Right kidney (tissue), 1 donor: ENCODE data around the gene ZRANB1.

Experiments
- DNase-seq: peaks from one replicate; pipeline ENCODE4 v3.0.0-alpha.2; 2016

ZRANB1 gene

DNA sequence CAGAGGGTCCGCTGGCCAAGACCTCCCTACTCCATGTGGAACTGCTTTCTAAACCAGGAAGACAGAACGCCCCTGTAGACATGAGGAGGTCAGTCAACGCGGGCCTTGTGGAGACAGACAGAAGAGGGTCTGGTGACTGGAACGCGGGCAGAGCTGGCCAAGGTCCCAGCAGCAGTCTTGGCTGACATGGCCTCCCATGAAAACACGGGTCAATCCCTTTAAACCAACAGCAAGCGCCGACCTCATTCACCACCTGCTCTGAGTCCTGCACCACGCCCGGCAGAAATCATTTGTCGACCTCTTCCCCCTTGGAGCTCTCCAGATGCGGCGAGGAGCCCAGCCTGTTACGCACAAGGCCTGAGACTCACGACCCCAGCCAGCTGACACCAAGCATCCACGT is 78.5 kb downstream of the ZRANB1 start:
- no peak for DNase-seq

DNA sequence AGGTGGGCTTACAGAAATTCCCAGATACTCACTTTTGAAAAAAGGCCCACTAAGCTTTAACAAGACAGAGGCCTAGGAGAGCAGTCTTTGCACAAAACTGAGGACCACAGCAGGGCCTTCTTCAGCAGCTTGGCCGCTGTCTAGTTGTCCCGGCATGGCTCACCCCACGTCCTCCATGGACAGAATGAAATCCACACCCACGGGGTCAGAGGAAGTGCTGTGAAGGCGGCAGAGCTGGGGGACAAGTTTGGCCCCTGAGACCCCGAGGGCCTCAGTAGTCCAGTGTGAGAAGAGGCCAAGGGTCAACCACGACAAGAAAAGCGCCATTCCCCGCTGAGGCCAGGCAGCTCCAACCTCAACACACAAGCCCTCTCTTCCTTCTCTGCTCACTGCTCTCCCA is 78.9 kb downstream of the ZRANB1 start:
- DNase-seq: no peak

DNA sequence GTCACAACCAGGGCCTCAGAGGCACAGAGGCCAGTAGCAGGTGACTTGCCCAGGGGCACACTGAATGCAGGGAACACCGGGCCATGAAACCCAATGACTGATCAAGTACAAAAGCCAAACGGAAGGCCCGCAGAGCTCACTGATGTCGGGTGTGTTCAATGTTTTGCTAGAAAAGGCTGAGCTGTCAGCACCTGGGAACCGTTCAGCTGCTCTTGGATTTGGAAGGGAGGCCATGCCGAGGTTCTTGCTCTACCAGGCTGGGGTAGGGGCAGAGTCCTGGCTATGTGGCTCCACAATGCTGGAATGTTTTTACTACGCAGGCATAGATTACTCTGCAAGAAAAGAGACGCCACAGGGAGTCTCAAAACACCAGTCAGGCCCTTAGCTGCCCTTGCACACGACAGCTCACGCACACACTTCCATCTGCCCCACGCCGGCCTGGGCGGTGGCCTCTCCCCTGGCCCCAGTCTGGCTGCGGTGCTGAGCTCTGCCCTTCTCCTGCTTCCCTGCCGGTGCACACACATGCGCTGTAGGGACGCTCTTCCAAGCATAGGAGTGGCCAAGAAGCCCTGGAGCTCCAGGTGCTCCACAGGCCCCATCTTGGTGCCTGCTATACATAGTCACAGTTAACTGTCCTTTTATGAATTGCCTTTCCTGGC is 79.9 kb downstream of the ZRANB1 start:
- DNase-seq: no peak

- DNase-seq: no peak
Observed at GRCh38 chr10:125022671-125023070, 80.7 kb downstream of the ZRANB1 start.

DNA sequence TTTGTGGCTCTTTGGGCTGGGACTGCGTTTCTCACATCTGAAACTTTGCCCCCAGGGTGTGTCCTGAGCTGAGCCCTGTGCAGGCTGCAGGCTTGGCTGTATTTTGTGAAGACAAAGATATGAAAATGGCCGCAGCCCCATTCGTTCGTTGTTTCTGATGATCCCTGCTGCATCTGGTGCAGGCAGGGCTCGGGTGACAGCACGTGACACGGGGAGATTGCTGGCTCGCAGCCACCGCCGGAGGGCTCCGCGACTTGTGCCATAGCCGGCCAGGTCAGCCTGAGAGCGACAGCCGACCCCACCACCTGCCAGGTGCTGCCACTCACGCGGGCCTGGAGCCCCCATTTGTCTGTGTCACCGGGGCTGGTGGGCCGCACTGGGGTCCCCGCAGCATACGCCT is 81.3 kb downstream of the ZRANB1 start:
- DNase-seq: peak; percentile 51

DNA sequence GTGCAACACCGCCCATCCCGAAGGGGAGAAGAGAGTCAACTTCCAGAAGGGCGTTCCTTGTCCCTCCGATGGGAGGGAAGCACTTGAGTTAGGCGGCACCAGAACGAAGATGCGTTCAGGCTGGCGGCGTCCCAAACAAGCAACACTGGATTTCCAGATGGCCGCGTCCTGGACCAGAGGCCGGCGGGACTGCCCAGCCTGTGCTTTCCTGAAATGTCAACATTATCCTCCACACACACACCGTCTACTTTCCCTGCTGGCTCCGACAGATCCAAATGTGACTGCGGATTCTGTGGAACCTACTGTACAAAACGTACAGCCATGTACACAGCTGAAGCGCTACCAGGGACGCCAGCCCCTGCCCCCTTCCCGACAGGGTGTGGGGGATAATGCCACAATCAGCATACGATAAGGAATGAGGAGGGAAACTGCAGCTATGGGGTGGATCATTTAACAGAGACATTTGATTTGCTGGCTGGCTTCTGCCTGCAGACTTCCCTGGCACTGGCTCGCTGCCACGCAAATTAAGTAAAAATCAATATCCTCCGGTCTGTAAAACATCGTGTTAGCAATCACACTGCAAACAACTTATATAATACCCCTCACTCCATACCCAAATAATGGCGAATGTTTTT is 82.1 kb downstream of the ZRANB1 start:
- DNase-seq: no peak

DNA sequence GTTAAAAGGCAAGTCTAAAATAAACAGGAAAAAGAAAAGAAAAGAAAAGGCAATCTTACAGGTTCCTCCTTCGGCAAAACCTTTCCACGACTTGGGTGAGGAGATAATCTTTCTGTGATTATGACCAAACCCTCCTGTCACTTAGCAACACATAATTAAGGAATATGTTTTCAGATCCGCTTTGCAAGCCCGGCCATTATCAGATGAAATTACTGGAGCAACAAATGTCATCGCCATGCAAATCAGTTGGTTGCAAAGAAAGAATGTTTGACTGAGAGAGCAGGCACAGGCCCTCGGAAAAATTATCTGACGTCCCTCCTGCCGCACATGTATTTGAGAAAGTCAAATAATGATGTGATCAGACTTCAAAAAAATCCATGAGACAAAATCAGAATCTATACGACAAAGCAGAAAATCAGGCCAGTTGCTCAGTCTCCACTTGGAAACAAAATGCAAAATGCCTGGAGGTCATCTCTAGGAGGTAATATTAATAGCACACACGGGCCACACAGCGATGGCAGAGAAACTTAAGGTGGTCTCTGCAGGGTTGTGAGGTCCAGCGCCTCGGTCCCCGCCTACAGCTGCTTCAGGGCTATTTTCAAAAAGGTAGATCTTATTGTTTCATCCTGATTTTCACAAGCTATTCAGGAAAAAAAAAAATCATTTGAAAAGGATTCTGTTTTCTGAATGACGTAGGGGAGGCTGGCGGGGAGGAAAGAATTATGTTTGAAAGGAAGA is 82.7 kb downstream of the ZRANB1 start:
- no peak for DNase-seq

GRCh38 chr10:125025341-125025740 is 83.4 kb downstream of the ZRANB1 start:
- no peak for DNase-seq

- DNase-seq: no peak
Observed at GRCh38 chr10:125026036-125026931, 84.4 kb downstream of the ZRANB1 start.

GRCh38 chr10:125026974-125027735 is 85.2 kb downstream of the ZRANB1 start:
- no peak for DNase-seq

DNA sequence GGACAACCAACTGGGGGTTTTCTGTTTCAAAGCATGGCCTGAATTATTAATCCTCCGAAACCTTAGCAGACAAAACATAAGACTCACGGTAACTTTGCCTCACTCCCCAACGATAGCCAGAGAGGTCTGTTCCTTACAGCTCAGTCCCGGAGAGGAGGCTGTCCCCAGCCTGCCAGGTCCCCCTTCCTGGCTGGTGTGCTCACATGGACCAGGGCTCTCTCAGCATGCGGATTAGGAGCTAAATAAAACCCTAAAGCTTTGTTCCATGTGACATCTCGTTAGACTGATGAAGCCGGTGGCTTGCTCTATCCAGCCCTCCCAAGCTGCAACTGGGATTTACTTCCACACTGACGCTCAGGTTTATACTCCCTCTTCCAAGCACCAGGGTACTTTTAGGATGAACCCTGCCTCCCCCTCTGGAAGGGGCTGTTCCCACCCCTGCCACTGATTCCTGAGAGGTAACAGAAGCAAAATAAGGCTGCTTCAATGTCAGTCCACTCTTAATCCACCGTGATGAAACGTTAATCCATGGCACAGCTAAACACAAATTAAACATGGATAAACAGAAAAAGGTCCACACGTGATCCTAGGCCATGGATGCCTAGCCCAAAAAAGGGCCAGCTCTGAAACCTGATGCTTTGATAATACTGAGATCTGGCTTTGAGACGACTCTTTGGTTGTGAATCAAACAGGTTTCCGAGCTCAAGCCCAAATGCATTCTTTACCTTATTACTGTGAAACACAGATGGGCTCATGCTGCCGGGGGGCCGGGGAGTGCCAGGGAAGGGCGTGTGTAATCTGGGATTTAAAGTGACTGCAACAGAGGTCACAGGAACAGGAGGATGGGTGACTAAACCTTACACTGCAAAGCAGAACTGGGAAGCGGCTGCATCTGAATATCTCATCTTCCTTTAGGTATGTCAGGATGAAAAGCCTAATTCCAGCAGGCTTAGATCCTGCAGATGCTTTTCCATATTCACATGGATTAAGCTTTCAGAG is 86.2 kb downstream of the ZRANB1 start:
- no peak for DNase-seq

DNA sequence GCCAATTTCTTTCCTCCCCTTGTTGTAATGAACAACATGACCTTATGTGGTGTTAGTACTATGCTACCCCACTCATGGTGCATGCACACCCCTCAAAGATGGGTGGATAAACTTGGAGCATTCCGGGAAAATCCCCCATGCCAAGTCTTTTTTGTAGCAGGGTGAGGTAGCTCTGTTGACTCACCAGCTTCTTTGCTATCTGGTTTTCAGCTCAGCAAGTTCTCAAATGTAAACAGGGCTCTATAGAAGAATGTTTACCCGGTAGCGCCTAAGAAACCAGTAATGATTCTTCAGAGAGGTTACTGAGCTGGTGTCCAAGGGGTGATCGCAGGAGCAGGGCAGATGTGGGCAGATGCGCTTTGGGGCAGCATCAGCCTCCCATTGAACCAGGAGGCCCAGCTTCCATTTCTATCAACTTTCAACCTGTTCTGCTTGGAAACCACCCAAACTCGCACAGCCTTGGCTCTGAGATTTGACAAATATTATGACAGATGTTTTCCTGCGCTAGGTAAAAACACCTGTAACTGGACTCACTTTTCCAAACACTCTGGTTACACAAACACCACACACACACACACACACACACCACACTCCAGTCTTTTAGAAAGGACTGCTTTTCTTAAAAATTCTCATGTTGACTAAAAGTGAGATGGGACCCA is 87.8 kb downstream of the ZRANB1 start:
- no peak for DNase-seq

DNA sequence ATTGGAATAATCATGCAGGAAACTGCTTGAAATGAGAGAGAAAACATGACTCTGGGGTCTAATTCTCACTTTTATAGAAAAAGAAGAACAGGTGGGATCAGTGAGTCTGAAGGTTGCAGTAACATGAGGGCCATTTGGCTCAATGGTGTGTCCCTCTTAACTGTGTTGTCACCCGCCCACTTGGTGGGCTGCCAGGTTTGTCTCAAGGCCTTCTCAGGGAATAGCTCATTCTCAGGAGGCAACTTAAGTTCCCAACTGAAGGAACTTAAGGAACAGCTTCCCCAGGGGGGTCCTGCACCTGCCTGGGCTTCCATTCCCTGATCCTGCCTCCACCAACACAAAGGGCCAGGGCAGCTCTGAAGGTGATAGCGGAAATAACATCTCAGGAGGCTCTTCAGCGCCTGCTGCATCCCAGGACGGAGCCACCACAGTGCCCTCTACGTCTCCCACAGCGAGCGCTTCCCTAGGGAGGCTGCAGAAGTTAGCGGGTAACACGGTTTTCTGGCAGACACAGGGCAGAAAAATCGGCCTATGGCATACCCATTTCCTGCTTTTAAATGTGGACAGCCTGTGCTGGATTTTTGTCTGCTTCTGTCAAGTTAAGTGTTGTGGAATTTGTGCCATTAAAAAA is 88.8 kb downstream of the ZRANB1 start:
- no peak for DNase-seq

- no peak for DNase-seq
Observed at GRCh38 chr10:125032474-125033020, 90.6 kb downstream of the ZRANB1 start.

GRCh38 chr10:125033146-125033924 is 91.4 kb downstream of the ZRANB1 start:
- no peak for DNase-seq

DNA sequence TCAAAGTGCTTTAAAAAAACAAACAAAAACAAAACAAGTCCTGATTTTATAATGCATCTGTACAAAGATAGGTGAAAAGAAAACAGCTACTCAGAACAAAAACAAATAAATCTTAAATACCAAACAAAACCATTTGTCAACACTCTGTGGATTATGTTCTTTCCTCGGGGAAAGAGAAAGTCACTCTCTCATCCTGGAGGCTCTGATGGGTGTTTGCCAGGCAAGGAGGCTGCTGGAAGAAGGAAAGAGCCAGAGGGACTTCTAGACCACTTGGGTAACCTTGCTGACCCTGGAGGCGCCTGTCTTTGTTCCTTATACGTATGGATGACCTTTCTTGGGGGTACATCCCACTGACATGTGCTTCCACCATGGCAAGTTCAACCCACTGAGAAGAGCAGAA is 92.8 kb downstream of the ZRANB1 start:
- no peak for DNase-seq

DNA sequence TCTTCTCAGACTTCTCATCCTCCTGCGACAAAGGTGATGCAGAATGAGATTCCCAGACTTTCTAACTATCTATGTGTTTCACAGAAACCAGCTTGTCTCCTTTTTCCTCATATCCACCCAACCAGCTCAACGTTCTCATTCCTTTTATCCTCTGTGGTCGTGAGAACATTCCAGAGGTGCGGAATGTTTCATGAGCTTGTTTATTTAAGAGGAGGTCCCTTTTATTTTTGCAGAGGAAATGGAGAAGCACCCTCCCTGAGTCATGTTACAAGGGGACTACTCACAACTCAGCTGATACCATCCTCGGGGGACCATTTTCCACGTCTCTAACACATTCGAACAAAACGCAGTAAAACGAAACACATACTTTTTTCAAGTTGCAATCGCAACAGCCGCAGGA is 93.2 kb downstream of the ZRANB1 start:
- no peak for DNase-seq

GRCh38 chr10:125035588-125036295 is 93.8 kb downstream of the ZRANB1 start:
- DNase-seq: no peak
